Kidney (tissue), 22 donors: ENCODE measurements around the gene UBALD2. TPM values are rescaled to one million over a fixed set of nuclear protein-coding genes. Genes with fewer than 3 reads are reported as not detected.
A peak's percentile ranks its signal among the peaks of the same experiment; 100 is the strongest.

Source experiments
- DNase-seq, 5 donors: peaks; one replicate each; pipeline ENCODE4 v3.0.0-alpha.2; 2013 to 2020
- FAIRE-seq: peaks from 2 replicates; lab custom pipeline; 2012; peaks lifted over from hg19 to GRCh38; lab: Jason Lieb, UNC
- H3K27ac ChIP-seq, 2 donors: one replicate each; pipeline ENCODE4 v1.7.0; 2013; ENCODE audit warnings: low read depth in 2 of 2, low read length in 2 of 2, inconsistent platforms in 1 of 2
- H3K27me3 ChIP-seq: one replicate; pipeline ENCODE4 v1.7.1; 2013; ENCODE audit warnings: low read length, inconsistent platforms; ENCODE audit not compliant: control insufficient read depth, insufficient read depth
- H3K36me3 ChIP-seq, 3 donors: one replicate each; pipeline versions ENCODE4 v1.7.0 to v1.7.1; 2013; ENCODE audit warnings: low read length in 3 of 3, control low read depth in 1 of 3, inconsistent platforms in 1 of 3; ENCODE audit not compliant: insufficient read depth in 3 of 3, control insufficient read depth in 2 of 3
- H3K4me1 ChIP-seq, 3 donors: one replicate each; pipeline versions ENCODE4 v1.7.0 to v1.7.1; 2013; ENCODE audit warnings: low read length in 3 of 3, inconsistent platforms in 1 of 3, low read depth in 1 of 3; ENCODE audit not compliant: control insufficient read depth in 2 of 3, insufficient read depth in 2 of 3
- H3K4me3 ChIP-seq, 3 donors: one replicate each; pipeline versions ENCODE4 v1.7.0 to v1.8.1; 2013; ENCODE audit warnings: low read length in 3 of 3, control low read depth in 1 of 3, inconsistent platforms in 1 of 3
- H3K9ac ChIP-seq, 3 donors: one replicate each; pipeline versions ENCODE4 v1.7.0 to v1.7.1; 2013; ENCODE audit warnings: low read length in 3 of 3, control low read depth in 1 of 3, inconsistent platforms in 1 of 3
- H3K9me3 ChIP-seq, 3 donors: one replicate each; pipeline versions ENCODE4 v1.7.0 to v1.7.1; 2013; ENCODE audit warnings: low read length in 3 of 3, control low read depth in 1 of 3, inconsistent platforms in 1 of 3; ENCODE audit not compliant: control insufficient read depth in 2 of 3, insufficient read depth in 1 of 3
- CTCF ChIP-seq: IDR thresholded peaks from 3 replicates; pipeline ENCODE4 v1.5.1; 2012; ENCODE audit warnings: mild to moderate bottlenecking, moderate library complexity, borderline replicate concordance; ENCODE audit not compliant: insufficient read depth; ENCODE audit errors: extremely low read depth
- intact Hi-C: fragments of 100-400 bp; cut with DNase I; formaldehyde crosslinking; loops from one replicate; pipeline ENCODE4 v1.11.1; 2022
- long read RNA-seq, 10 donors: library from polyadenylated mRNA in 1 of 10; unstranded in 1 of 10; transcript quantifications; one replicate each; pipeline ENCODE4 v2.0.0 and lab custom pipeline, GENCODE V29; 2021 to 2026
- polyA plus RNA-seq: library from polyadenylated mRNA; stranded (reverse); fragments of 350-450 nt; fragmentation: Illumina TruSeq; extraction: RNeasy Lipid Tissue Mini Kit (QIAGEN cat#74804); gene quantifications from one replicate; pipeline ENCODE4 v1.2.3, GENCODE V29; 2014; ENCODE audit warnings: low read depth, low replicate concordance; ENCODE audit not compliant: insufficient read depth
- total RNA-seq: library from RNA; stranded (reverse); fragmentation: NEBNext Ultra II Directional; extraction: Animal tissue kit (Norgen Biotek cat#: 25700); gene quantifications from one replicate; pipeline ENCODE4 v1.2.1, GENCODE V29; 2021
- donor health status: control.
- donor health status: control.
- donor health status: control.
- donor health status: control.
- donor health status: control.
- donor health status: DM: yes; HTN: yes; CAD: no.
- donor health status: Normal renal cell carcinoma (clear cell type).

The UBALD2 gene
- total RNA-seq (54.3 TPM), polyA plus RNA-seq (59.1 TPM)
- long read RNA-seq, donor 1, transcript UBALD2-201 (3 exons, 1,593 nt): major isoform, 30 of 42 reads
- long read RNA-seq, donor 1, partial matches to known transcripts: 8 of 42 reads
- long read RNA-seq, donor 1, other reads (novel, unspliced or antisense): 0 of 42 reads
- long read RNA-seq, donor 2, transcript UBALD2-201 (3 exons, 1,593 nt): major isoform, 40 of 49 reads
- long read RNA-seq, donor 2, partial matches to known transcripts: 6 of 49 reads
- long read RNA-seq, donor 2, other reads (novel, unspliced or antisense): 0 of 49 reads
- long read RNA-seq, donor 3, transcript UBALD2-201 (3 exons, 1,593 nt): major isoform, 56 of 72 reads
- long read RNA-seq, donor 3, partial matches to known transcripts: 11 of 72 reads
- long read RNA-seq, donor 3, other reads (novel, unspliced or antisense): 0 of 72 reads
- long read RNA-seq, donor 4, transcript UBALD2-201 (3 exons, 1,593 nt): major isoform, 24 of 24 reads
- long read RNA-seq, donor 4, partial matches to known transcripts: 0 of 24 reads
- long read RNA-seq, donor 4, other reads (novel, unspliced or antisense): 0 of 24 reads
- long read RNA-seq, donor 5, partial matches to known transcripts: 0 of 3 reads
- long read RNA-seq, donor 5, other reads (novel, unspliced or antisense): 0 of 3 reads
- long read RNA-seq, donor 6, transcript UBALD2-201 (3 exons, 1,593 nt): major isoform, 51 of 55 reads
- long read RNA-seq, donor 6, partial matches to known transcripts: 0 of 55 reads
- long read RNA-seq, donor 6, other reads (novel, unspliced or antisense): 0 of 55 reads
- long read RNA-seq, donor 7, transcript UBALD2-201 (3 exons, 1,593 nt): major isoform, 15 of 61 reads
- long read RNA-seq, donor 7, partial matches to known transcripts: 45 of 61 reads
- long read RNA-seq, donor 7, other reads (novel, unspliced or antisense): 1 of 61 reads
- long read RNA-seq, donor 8, transcript UBALD2-201 (3 exons, 1,593 nt): major isoform, 45 of 62 reads
- long read RNA-seq, donor 8, transcript UBALD2-203 (2 exons, 660 nt): minor isoform, 5 of 62 reads
- long read RNA-seq, donor 8, partial matches to known transcripts: 10 of 62 reads
- long read RNA-seq, donor 8, other reads (novel, unspliced or antisense): 0 of 62 reads
- long read RNA-seq, donor 9, transcript UBALD2-203 (2 exons, 660 nt): minor isoform, 5 of 32 reads
- long read RNA-seq, donor 9, transcript UBALD2-201 (3 exons, 1,593 nt): major isoform, 27 of 32 reads
- long read RNA-seq, donor 9, partial matches to known transcripts: 0 of 32 reads
- long read RNA-seq, donor 9, other reads (novel, unspliced or antisense): 0 of 32 reads
- long read RNA-seq, donor 10, transcript UBALD2-201 (3 exons, 1,593 nt): major isoform, 44 of 48 reads
- long read RNA-seq, donor 10, partial matches to known transcripts: 0 of 48 reads
- long read RNA-seq, donor 10, other reads (novel, unspliced or antisense): 0 of 48 reads

GRCh38 chr17:76264755-76265623 is at the start of gene UBALD2:
Gene UBALD2 (plus strand): TSS chr17:76265348. CDS start chr17:76265506, 158 bp downstream.
- H3K9ac ChIP-seq: peak within 1 kb of the TSS; percentile 48 to 74 (median 50)
- intact Hi-C loops: no loop called here
- H3K36me3 ChIP-seq: no peaks in the 10 kb centered on the region
- no peaks in the 10 kb centered on the region for H3K27me3 ChIP-seq
- peak within 1 kb of the TSS; percentile 82 to 92 for H3K27ac ChIP-seq
- FAIRE-seq: peak; percentile 90
- peak within 1 kb of the TSS; percentile 64 to 87 (median 72) for H3K4me3 ChIP-seq
- DNase-seq: peak; percentile 99 to 100 (median 99)
- no peaks in the 10 kb centered on the region for H3K9me3 ChIP-seq
- H3K4me1 ChIP-seq: peaks cover 10 to 46% (median 35%) of the 10 kb centered on the region in 3 donors
- TF ChIP-seq CTCF: no peak

GRCh38 chr17:76217081-76217480 is 48.1 kb upstream of the UBALD2 start:
- no peaks in the 10 kb centered on the region for H3K9me3 ChIP-seq
- intact Hi-C loops: no loop called here
- no peak overlapping the region for H3K9ac ChIP-seq
- FAIRE-seq: no peak
- no peaks in the 10 kb centered on the region for H3K27me3 ChIP-seq
- no peak overlapping the region for H3K27ac ChIP-seq
- no peaks in the 10 kb centered on the region for H3K36me3 ChIP-seq
- H3K4me1 ChIP-seq: no peaks in the 10 kb centered on the region
- no peak for TF ChIP-seq CTCF
- H3K4me3 ChIP-seq: no peak overlapping the region
- no peak for DNase-seq
